HEK293 (cell line): Measurements from ENCODE around the gene AMD1.
A peak's percentile ranks its signal among the peaks of the same experiment; 100 is the strongest.

Source experiments
- CTCF ChIA-PET: fragments of 350-600 bp; formaldehyde crosslinking; extraction: SDS; loops from one replicate; lab custom pipeline; 2021; ENCODE audit warnings: antibody characterized with exemption; lab: Yijun Ruan, JAX
- POLR2A ChIA-PET: fragments of 300-600 bp; formaldehyde crosslinking; extraction: SDS; loops from one replicate; lab custom pipeline; 2020; ENCODE audit warnings: antibody characterized with exemption, inconsistent platforms; lab: Yijun Ruan, JAX
- H3K27ac ChIP-seq: fragments of 200-500 bp; sonication (Bioruptor generic); 2 replicates; pipeline ENCODE4 v1.5.1; 2014; ENCODE audit warnings: low read depth, low read length, control low read depth, inconsistent platforms; ENCODE audit errors: extremely low read depth
- H3K36me3 ChIP-seq, 2 experiments: fragments of 200-500 bp in 1 of 2; sonication (Bioruptor generic) in 1 of 2; 1 replicate in 1 of 2; 2 replicates in 1 of 2; pipeline ENCODE4 v1.5.1; 2014 to 2017; ENCODE audit warnings: inconsistent platforms in 2 of 2, low read length in 2 of 2; ENCODE audit not compliant: control insufficient read depth in 2 of 2, insufficient read depth in 1 of 2
- H3K4me1 ChIP-seq: fragments of 200-500 bp; sonication (Bioruptor generic); 2 replicates; pipeline ENCODE4 v1.5.1; 2014; ENCODE audit warnings: mild to moderate bottlenecking, low read length, inconsistent platforms; ENCODE audit not compliant: control insufficient read depth, insufficient read depth
- H3K4me3 ChIP-seq: 2 replicates; pipeline ENCODE4 v1.5.1; 2011; ENCODE audit warnings: low read depth, mild to moderate bottlenecking, control low read depth, low read length, moderate library complexity
- H3K9me3 ChIP-seq: fragments of 200-500 bp; sonication (Bioruptor generic); 2 replicates; pipeline ENCODE4 v1.5.1; 2014; ENCODE audit warnings: low read depth, low read length, inconsistent platforms; ENCODE audit not compliant: control insufficient read depth, insufficient read depth
- GFI1B ChIP-seq: fragments of 450-650 bp; formaldehyde crosslinking; IDR thresholded peaks from 2 replicates; pipeline ENCODE4 v1.5.1; 2016; ENCODE audit warnings: missing biosample characterization, missing genetic modification characterization
- RBAK ChIP-seq: fragments of 450-650 bp; formaldehyde crosslinking; IDR thresholded peaks from 2 replicates; pipeline ENCODE4 v1.5.1; 2016; ENCODE audit warnings: missing biosample characterization, missing genetic modification characterization
- SP7 ChIP-seq: fragments of 450-650 bp; formaldehyde crosslinking; IDR thresholded peaks from 2 replicates; pipeline ENCODE4 v1.5.1; 2016; ENCODE audit warnings: missing biosample characterization, missing genetic modification characterization
- TCF7L2 ChIP-seq: IDR thresholded peaks from 2 replicates; pipeline ENCODE4 v1.6.1; 2011; ENCODE audit warnings: low read depth, mild to moderate bottlenecking, inconsistent platforms, low read length, moderate library complexity, borderline replicate concordance
- ZBTB17 ChIP-seq: fragments of 450-650 bp; formaldehyde crosslinking; IDR thresholded peaks from 2 replicates; pipeline ENCODE4 v1.5.1; 2016; ENCODE audit warnings: missing biosample characterization, missing genetic modification characterization
- ZFHX2 ChIP-seq: fragments of 450-650 bp; formaldehyde crosslinking; conservative IDR thresholded peaks from 2 replicates; pipeline ENCODE4 v1.5.1; 2016; ENCODE audit warnings: missing biosample characterization, missing genetic modification characterization
- ZNF10 ChIP-seq: fragments of 450-650 bp; formaldehyde crosslinking; IDR thresholded peaks from 2 replicates; pipeline ENCODE4 v1.5.1; 2017; ENCODE audit warnings: missing biosample characterization, missing genetic modification characterization
- ZNF140 ChIP-seq: fragments of 450-650 bp; formaldehyde crosslinking; IDR thresholded peaks from 2 replicates; pipeline ENCODE4 v1.5.1; 2016; ENCODE audit warnings: missing biosample characterization, missing genetic modification characterization
- ZNF184 ChIP-seq: fragments of 450-650 bp; IDR thresholded peaks from 2 replicates; pipeline ENCODE4 v1.5.1; 2018; ENCODE audit warnings: missing biosample characterization, mild to moderate bottlenecking, missing genetic modification characterization
- ZNF211 ChIP-seq: fragments of 450-650 bp; formaldehyde crosslinking; IDR thresholded peaks from 2 replicates; pipeline ENCODE4 v1.5.1; 2016; ENCODE audit warnings: low read depth, missing biosample characterization, missing genetic modification characterization
- ZNF248 ChIP-seq: fragments of 450-650 bp; formaldehyde crosslinking; IDR thresholded peaks from 2 replicates; pipeline ENCODE4 v1.5.1; 2017; ENCODE audit warnings: missing biosample characterization, missing genetic modification characterization
- ZNF341 ChIP-seq: fragments of 450-650 bp; formaldehyde crosslinking; IDR thresholded peaks from 2 replicates; pipeline ENCODE4; 2016; ENCODE audit warnings: low read depth, missing biosample characterization, missing genetic modification characterization
- ZNF37A ChIP-seq: fragments of 450-650 bp; IDR thresholded peaks from 2 replicates; pipeline ENCODE4 v1.5.1; 2018; ENCODE audit warnings: missing biosample characterization, missing genetic modification characterization
- ZNF426 ChIP-seq: fragments of 450-650 bp; formaldehyde crosslinking; IDR thresholded peaks from 2 replicates; pipeline ENCODE4 v1.5.1; 2017; ENCODE audit warnings: missing biosample characterization, missing genetic modification characterization, mild to moderate bottlenecking, inconsistent platforms, moderate library complexity
- ZNF530 ChIP-seq: fragments of 450-650 bp; formaldehyde crosslinking; IDR thresholded peaks from 2 replicates; pipeline ENCODE4 v1.5.1; 2016; ENCODE audit warnings: low read depth, missing biosample characterization, missing genetic modification characterization
- ZNF555 ChIP-seq: fragments of 450-650 bp; formaldehyde crosslinking; conservative IDR thresholded peaks from 2 replicates; pipeline ENCODE4 v1.5.1; 2017; ENCODE audit warnings: missing biosample characterization, mild to moderate bottlenecking, missing genetic modification characterization, inconsistent platforms
- ZNF621 ChIP-seq: fragments of 450-650 bp; formaldehyde crosslinking; IDR thresholded peaks from 2 replicates; pipeline ENCODE4 v1.5.1; 2017; ENCODE audit warnings: missing biosample characterization, missing genetic modification characterization
- ZNF629 ChIP-seq: fragments of 450-650 bp; formaldehyde crosslinking; IDR thresholded peaks from 2 replicates; pipeline ENCODE4 v1.5.1; 2017; ENCODE audit warnings: missing biosample characterization, missing genetic modification characterization
- ZNF664 ChIP-seq: fragments of 450-650 bp; formaldehyde crosslinking; IDR thresholded peaks from 2 replicates; pipeline ENCODE4 v1.5.1; 2016; ENCODE audit warnings: missing biosample characterization, missing genetic modification characterization
- TF ChIP-seq, protein P1 (sequence below): fragments of 450-650 bp; formaldehyde crosslinking; IDR thresholded peaks from 2 replicates; pipeline ENCODE4 v1.5.1; 2016; ENCODE audit warnings: missing biosample characterization, missing genetic modification characterization, low read depth
- TF ChIP-seq, protein P2 (sequence below): fragments of 450-650 bp; formaldehyde crosslinking; IDR thresholded peaks from 2 replicates; pipeline ENCODE4 v1.5.1; 2016; ENCODE audit warnings: missing biosample characterization, missing genetic modification characterization
- TF ChIP-seq, protein P3 (sequence below): fragments of 450-650 bp; formaldehyde crosslinking; IDR thresholded peaks from 2 replicates; pipeline ENCODE4 v1.5.1; 2016; ENCODE audit warnings: missing biosample characterization, missing genetic modification characterization, borderline replicate concordance
- TF ChIP-seq, protein P4 (sequence below): fragments of 450-650 bp; formaldehyde crosslinking; IDR thresholded peaks from 2 replicates; pipeline ENCODE4 v1.5.1; 2016; ENCODE audit warnings: missing biosample characterization, missing genetic modification characterization

The AMD1 gene

DNA sequence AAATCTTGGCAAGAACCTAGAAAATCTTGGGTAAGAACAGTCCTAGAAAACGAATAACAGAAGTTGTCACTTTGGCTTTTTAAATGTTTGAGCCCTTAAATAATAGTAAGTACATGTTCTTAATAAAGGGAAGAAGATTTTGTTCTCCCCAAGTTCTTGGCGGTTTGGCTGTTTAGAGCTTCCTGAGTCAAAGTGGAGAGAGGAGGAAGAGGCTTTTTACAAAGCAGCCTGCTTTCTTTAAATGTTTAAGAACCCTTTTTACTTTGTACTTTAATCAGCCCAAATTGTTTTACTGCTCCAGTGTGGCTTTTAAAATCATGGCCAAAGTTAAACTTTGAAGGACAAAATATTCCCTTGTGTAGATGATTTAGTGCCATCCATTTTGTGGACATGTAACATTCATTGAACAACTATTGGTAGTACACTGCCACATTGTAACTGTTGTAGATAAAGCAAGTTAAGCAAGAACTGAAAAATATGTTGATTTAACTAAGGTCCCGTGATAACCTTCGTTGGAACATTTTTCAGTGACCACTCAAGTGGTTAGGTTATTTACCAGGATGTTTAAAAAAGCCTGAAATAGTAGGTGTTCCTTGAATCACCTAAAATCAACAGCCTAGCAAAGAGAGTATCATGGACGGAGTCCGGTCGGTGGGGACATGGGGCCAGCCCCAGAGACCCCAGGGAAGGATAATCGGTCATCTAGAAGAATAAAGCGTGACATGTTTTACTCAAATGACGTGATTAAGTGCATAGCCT is 2.4 kb downstream of the AMD1 start:
- no peaks in the 10 kb centered on the region for H3K9me3 ChIP-seq
- no peaks in the 10 kb centered on the region for H3K36me3 ChIP-seq
- POLR2A ChIA-PET, result interaction anchor here (0.6 to 6.7 kb wide), 21 partner anchors 9 to 357 kb away, joined by 3 to 339 read pairs (median 4); partner anchors contain the start of genes CDK19, GTF3C6, RPF2 and SLC16A10
- peak overlapping the region; percentile 92 for H3K4me3 ChIP-seq
- TF ChIP-seq, protein P1, sequence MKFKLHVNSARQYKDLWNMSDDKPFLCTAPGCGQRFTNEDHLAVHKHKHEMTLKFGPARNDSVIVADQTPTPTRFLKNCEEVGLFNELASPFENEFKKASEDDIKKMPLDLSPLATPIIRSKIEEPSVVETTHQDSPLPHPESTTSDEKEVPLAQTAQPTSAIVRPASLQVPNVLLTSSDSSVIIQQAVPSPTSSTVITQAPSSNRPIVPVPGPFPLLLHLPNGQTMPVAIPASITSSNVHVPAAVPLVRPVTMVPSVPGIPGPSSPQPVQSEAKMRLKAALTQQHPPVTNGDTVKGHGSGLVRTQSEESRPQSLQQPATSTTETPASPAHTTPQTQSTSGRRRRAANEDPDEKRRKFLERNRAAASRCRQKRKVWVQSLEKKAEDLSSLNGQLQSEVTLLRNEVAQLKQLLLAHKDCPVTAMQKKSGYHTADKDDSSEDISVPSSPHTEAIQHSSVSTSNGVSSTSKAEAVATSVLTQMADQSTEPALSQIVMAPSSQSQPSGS (tag by site-specific recombination), result peak; percentile 50
- no peak for TF ChIP-seq TCF7L2
- no peak for TF ChIP-seq SP7
- no peak for TF ChIP-seq RBAK (tag by site-specific recombination)
- TF ChIP-seq, protein P2, sequence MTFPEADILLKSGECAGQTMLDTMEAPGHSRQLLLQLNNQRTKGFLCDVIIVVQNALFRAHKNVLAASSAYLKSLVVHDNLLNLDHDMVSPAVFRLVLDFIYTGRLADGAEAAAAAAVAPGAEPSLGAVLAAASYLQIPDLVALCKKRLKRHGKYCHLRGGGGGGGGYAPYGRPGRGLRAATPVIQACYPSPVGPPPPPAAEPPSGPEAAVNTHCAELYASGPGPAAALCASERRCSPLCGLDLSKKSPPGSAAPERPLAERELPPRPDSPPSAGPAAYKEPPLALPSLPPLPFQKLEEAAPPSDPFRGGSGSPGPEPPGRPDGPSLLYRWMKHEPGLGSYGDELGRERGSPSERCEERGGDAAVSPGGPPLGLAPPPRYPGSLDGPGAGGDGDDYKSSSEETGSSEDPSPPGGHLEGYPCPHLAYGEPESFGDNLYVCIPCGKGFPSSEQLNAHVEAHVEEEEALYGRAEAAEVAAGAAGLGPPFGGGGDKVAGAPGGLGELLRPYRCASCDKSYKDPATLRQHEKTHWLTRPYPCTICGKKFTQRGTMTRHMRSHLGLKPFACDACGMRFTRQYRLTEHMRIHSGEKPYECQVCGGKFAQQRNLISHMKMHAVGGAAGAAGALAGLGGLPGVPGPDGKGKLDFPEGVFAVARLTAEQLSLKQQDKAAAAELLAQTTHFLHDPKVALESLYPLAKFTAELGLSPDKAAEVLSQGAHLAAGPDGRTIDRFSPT (tag by site-specific recombination), result no peak
- no peak for TF ChIP-seq ZNF211
- TF ChIP-seq ZNF555, result no peak
- TF ChIP-seq ZNF184, result no peak
- TF ChIP-seq ZNF248 (tag by site-specific recombination), result no peak
- no peak for TF ChIP-seq ZFHX2 (tag by site-specific recombination)
- TF ChIP-seq GFI1B (tag by site-specific recombination), result no peak
- TF ChIP-seq ZNF37A, result no peak
- peak; percentile 49; the same call in 1 of the 2 replicates for TF ChIP-seq ZNF629
- TF ChIP-seq ZBTB17 (tag by site-specific recombination), result 0 out of 2 replicates have a peak, but pooled peaks have one; percentile 4
- no peak for TF ChIP-seq ZNF621 (tag by site-specific recombination)
- no peak for TF ChIP-seq ZNF341
- TF ChIP-seq, protein P3, sequence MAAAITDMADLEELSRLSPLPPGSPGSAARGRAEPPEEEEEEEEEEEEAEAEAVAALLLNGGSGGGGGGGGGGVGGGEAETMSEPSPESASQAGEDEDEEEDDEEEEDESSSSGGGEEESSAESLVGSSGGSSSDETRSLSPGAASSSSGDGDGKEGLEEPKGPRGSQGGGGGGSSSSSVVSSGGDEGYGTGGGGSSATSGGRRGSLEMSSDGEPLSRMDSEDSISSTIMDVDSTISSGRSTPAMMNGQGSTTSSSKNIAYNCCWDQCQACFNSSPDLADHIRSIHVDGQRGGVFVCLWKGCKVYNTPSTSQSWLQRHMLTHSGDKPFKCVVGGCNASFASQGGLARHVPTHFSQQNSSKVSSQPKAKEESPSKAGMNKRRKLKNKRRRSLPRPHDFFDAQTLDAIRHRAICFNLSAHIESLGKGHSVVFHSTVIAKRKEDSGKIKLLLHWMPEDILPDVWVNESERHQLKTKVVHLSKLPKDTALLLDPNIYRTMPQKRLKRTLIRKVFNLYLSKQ (tag by site-specific recombination), result no peak
- TF ChIP-seq ZNF10 (tag by site-specific recombination), result no peak
- no peak for TF ChIP-seq ZNF140
- TF ChIP-seq ZNF664, result 0 out of 2 replicates have a peak, but pooled peaks have one; percentile 37
- TF ChIP-seq ZNF530, result no peak
- TF ChIP-seq ZNF426, result no peak
- TF ChIP-seq, protein P4, sequence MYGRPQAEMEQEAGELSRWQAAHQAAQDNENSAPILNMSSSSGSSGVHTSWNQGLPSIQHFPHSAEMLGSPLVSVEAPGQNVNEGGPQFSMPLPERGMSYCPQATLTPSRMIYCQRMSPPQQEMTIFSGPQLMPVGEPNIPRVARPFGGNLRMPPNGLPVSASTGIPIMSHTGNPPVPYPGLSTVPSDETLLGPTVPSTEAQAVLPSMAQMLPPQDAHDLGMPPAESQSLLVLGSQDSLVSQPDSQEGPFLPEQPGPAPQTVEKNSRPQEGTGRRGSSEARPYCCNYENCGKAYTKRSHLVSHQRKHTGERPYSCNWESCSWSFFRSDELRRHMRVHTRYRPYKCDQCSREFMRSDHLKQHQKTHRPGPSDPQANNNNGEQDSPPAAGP (tag by site-specific recombination), result no peak
- CTCF ChIA-PET, result interaction anchor here (0.6 to 4.4 kb wide), 11 partner anchors 9 to 350 kb away, joined by 3 to 40 read pairs (median 4); partner anchors contain the start of gene CDK19
- peaks cover 27% of the 10 kb centered on the region for H3K4me1 ChIP-seq
- peak overlapping the region; percentile 96 for H3K27ac ChIP-seq
